Activated CD4-positive, CD25-positive, alpha-beta regulatory T cell (primary cell): ENCODE measurements around the gene DSTN.

Experiments
- DNase-seq, 4 experiments: peaks; one replicate each; lab custom pipeline; 2025; lab: John Stamatoyannopoulos, UW

DSTN gene

GRCh38 chr20:17637985-17638640 lies 68.2 kb downstream of the DSTN start:
- DNase-seq: no peak

DNA sequence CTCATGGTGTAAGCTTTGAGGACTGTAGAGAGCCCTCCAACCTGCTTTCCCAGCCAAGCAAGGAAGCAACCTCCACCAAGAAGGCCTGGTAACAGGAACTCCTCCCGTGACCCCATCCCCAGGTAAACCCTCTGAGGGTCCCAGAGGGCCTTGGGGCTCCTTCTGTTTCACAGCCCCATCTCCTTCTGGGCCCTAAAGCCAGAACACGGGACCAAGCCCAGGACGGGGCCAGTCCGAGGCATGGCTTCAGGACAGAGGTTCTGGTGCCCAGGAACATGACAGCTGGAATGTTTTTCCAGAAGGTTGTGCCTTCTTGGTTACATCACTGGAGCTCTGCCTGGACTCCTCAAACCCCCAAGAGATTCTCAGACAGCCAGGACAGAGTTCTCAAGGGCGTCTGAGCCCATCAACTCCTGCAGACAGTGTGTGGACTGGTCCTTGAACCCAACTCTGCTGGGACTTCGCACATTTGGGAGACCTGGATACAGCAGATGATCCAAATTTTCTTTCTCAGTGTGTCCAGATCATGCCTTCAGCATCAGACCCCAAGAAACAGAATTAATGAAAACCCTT lies 69.0 kb downstream of the DSTN start:
- DNase-seq: no peak

DNA sequence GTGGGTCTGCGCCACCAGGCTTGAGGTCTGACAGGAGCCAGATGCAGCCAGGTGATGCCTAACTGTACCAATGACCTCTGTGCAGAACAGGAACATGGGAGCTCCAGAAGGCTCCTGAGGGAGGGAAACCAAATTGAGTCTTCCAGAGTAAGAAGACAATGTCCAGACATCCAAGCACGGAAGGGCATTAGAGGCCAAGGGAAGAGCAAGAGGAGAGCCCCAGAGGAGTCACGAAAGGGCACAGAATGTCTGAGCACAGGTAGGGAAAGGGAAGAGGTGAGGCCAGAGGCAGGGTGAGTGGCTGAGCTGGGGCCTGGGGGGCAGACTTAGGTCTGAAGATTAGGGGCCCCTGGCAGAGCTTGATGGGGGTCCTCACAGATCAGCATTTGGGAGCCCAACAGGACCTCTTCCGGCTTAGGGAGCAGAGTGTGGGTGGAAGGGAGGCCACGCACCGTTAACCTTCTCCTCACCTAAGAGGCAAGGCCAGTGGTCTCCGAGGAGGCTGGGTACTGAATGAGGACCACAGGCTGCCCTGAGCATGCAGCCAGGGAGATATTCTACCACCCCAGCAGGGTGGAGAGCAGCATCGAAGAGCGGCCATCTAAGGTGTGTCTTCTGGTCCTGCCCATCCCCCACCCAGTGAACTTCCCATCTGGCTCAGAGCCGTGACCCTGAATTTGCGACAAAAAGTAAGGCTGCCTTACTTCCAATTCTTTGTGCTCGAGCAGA lies 70.4 kb downstream of the DSTN start:
- DNase-seq: no peak

GRCh38 chr20:17640875-17641378 lies 71.1 kb downstream of the DSTN start:
- DNase-seq: no peak

DNA sequence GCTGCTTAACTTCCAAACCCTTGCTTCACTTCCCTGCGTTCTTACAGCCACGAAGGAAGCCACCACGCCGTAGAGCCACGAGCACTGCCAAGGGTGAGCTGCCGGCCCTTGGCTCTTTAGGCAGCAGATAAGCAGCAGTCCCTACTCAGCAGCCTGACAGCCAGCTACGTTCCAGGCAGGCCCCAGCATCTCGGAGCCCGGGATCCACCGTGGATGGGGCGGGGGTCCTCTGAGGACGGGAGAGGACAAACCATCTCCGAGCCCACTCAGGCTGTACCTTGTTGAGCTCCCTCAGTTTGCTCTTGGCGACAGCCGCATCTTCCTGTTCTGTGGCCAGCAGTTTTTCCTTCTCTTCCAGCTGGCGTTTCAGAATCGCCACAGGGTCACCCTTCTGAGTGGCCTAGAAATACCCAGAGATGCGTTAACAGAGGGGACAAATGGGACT lies 71.7 kb downstream of the DSTN start:
- no peak for DNase-seq

DNA sequence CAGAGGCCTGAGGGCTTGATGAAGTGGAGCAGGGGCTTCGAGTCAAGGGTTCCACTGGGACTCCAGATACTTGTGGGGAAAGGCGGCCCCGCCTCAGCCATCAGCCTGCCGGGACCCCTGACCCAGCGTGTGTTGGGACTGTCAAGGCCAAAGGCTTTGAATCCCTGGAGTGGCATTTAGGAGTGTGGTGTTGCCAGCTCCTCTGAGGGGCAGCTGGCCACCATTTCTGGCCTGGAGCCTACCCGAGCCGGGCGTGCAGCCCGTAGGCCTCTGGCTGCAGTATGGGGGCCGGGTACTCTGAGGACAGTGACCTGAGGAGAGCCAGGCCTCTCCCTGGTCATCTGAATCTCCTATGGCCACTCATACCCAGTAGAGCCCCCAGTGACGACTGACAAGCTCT lies 72.1 kb downstream of the DSTN start:
- no peak for DNase-seq

- no peak for DNase-seq
These were observed 72.8 kb downstream of the DSTN start for GRCh38 chr20:17642404-17643269.

GRCh38 chr20:17643531-17644188 lies 73.8 kb downstream of the DSTN start:
- DNase-seq: no peak

DNA sequence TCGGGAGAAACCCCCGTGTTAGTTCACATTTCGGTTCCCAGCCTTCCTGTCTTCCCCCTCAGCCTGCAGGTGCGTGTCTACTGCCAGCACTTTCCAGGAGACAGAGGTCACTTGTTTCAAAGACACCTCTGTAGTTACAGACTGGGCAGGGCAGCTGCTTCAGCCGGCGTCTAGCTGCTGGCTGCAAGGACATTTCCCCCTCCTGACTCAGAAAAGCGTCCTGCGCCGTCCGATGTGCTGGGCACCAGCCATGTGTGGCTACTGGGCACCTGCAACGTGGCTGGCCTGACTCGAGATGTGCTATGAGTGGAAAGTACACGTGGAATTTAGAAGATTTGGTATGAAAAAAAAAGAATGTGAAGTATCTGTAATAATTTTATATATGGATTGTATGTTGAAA lies 74.6 kb downstream of the DSTN start:
- no peak for DNase-seq

GRCh38 chr20:17645010-17645409 lies 75.1 kb downstream of the DSTN start:
- no peak for DNase-seq

- DNase-seq: no peak
These were observed 75.8 kb downstream of the DSTN start for GRCh38 chr20:17645546-17646208.

DNA sequence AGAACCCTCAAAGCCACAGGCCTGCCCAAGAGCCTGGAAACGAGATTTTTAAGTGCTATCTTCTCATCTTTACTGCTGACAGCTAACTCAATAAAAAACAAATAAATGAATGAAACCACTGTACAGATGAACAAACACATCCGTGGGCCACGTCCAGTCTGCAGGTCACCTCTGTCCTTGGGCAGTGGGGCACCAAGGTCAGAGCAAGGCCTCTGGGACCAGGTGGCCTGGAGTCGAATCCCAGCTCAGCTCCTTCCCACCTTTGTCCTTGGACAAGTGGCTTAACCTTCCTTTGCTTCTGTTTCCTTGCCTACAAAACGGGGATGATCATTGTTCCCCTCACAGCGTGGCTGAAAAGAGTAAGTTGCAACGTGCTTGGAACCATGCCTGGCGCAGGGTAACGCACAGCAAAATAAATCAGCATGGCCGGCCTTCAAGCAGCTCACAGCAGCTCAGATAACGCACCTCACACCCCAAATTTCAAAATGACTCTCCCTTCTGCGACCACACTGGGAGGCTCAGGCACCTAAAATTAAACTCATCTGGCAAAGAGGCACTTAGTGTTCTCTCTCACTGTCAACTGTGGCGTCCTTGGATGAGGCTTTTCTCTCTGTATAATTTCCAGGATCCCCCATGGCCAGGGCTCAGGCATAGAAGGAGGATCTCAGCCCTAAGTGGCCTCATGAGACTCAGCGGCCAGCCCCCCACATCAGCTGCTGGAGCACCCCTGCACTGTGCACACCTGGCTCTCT lies 76.5 kb downstream of the DSTN start:
- no peak for DNase-seq

DNA sequence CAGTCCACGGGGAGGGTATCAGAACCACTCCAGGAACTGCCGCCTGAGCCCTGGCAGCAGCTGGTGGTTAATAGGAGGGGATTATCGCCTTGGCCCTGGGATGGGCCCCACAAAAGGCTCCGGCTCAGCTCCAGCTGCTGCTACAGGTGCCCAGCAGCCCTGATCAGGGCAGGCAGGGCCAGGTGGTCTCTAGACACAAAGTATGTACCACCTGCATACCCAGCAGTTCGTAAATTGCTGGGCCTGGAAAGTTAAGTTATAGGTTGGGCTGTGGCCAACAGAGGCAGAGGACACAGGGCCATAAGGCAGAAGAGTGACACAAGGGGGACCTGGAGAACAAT lies 77.1 kb downstream of the DSTN start:
- DNase-seq: no peak

DNA sequence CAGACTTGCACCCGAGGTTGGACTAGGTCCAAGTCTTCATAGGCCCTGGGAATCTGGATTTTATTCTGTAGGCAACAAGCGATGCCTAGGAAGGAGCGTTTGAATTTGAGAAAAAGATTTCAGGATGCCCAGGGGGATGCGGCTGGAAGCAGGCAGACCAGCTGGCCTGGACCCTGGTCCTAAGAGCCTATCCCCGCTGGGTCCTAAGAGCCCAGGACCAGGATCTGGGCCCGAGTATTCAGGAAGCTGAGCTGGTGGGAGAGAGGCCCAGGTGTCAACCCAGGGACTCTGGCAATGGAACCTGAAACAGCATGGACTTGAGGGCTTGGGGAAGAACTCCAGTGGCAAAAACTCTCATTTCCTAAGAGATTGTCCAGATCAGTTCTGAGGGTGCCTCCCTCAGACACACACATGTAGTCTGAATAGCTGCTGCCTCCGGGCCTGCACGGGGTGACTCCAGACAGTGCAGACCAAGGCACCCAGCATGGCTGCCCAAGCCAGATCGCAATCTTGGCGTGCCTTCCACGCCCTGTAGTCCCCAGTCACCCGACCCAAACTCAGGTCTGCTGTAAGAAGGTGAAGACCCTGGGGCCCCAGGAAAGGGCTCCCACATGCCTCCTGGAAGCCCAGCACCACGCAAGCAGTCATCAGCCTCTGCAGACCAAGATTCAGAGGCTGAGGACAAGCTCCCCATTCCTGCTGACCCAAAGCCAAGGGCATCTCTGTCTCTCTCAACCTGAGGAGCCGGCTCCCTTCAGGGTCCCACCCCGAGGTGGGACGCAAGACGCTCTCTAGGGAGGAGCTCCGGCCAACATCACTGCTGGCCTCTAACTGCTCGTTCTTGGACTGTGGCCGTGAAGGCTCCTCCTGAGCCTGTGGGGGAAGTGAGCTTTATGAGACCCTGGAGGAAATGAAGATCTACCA lies 77.8 kb downstream of the DSTN start:
- no peak for DNase-seq

- no peak for DNase-seq
These were observed 78.4 kb downstream of the DSTN start for GRCh38 chr20:17648315-17648646.

DNA sequence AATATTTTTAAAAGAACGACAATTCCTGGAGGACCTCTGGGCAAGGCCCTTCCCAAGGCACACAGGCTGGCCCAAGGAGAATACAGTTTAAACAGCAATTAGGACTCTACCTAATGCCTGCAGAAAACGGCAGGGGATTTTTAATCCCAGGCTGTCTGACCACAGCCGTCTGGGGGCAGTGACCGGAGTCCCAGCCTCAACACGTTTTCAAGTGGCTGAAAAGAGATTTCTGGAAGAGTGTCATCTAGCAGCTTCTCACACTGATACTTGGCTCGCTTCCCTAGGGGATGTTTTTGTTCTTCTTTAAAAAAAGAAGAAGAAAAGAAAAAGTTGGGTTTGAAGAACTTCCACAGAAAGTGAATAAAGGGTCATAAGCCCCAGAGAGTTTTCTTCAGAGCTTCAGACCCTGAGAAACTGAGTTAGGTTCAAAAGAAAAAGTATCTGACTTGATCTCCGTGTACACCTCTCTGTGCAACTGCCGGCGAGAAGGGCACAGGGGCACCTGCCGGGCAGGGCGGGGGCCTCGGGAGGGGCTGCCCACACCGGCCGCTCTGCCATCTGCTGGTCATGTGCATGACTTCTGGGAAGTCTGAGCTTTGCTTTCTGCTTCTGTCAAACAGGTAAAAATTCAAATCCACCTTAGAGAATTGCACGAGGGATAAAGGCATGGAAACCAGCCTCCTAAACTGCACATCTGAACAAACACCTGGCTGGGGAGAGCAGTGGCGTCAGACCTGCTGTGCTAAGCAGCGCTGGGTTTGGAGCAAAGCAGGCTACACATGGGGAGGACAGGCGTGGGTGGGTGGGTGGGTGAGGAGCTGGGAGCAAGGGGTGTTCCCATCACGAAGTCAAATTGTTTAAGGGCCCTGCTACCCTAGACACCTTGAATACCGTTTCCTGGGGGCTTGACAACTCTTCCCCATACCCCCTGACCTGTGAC lies 79.2 kb downstream of the DSTN start:
- no peak for DNase-seq

- no peak for DNase-seq
These were observed 80.6 kb downstream of the DSTN start for GRCh38 chr20:17650301-17651128.
